Transverse colon (tissue), 4 donors: ENCODE data around the gene INAFM2. TPM values are rescaled to one million over a fixed set of nuclear protein-coding genes. Genes with fewer than 3 reads are reported as not detected.

Source experiments
- DNase-seq: peaks from one replicate; pipeline ENCODE4 v3.0.0-alpha.2; 2019
- H3K27ac ChIP-seq, 4 donors: fragments of 200-600 bp; sonication (generic); 2 replicates each; pipeline ENCODE4 v1.5.1; 2016 to 2018; ENCODE audit warnings: inconsistent platforms in 4 of 4
- H3K27me3 ChIP-seq: fragments of 200-600 bp; sonication (generic); 2 replicates; pipeline ENCODE4 v1.5.1; 2017; ENCODE audit warnings: inconsistent platforms
- H3K36me3 ChIP-seq, 4 donors: fragments of 200-600 bp; sonication (generic); 2 replicates each; pipeline ENCODE4 v1.5.1; 2017 to 2019; ENCODE audit warnings: inconsistent platforms in 4 of 4
- H3K4me1 ChIP-seq, 4 donors: fragments of 200-600 bp; sonication (generic); 2 replicates each; pipeline ENCODE4 v1.5.1; 2017 to 2020; ENCODE audit warnings: inconsistent platforms in 4 of 4
- H3K4me3 ChIP-seq, 4 donors: fragments of 200-600 bp; sonication (generic); 1 replicate in 1 of 4; 2 replicates in 3 of 4; pipeline versions ENCODE4 v1.5.1 to v1.6.1; 2017 to 2019; ENCODE audit warnings: inconsistent platforms in 4 of 4
- H3K9me3 ChIP-seq, 2 donors: fragments of 200-600 bp; sonication (generic); 2 replicates each; pipeline ENCODE4 v1.5.1; 2017 to 2019; ENCODE audit warnings: inconsistent platforms in 2 of 2
- CTCF ChIP-seq, 5 experiments: fragments of 200-600 bp in 3 of 5; fragments of 450-650 bp in 2 of 5; sonication (generic) in 3 of 5; IDR thresholded peaks; 1 replicate in 2 of 5; 2 replicates in 3 of 5; pipeline ENCODE4 v1.5.1; 2016 to 2017; ENCODE audit warnings: antibody characterized with exemption in 5 of 5, inconsistent platforms in 3 of 5, mild to moderate bottlenecking in 2 of 5, moderate library complexity in 1 of 5
- EP300 ChIP-seq: sonication (generic); formaldehyde crosslinking; IDR thresholded peaks from one replicate; pipeline ENCODE4 v1.6.1; 2017; ENCODE audit warnings: antibody characterized with exemption, low read depth
- POLR2A ChIP-seq: fragments of 450-650 bp; IDR thresholded peaks from one replicate; pipeline ENCODE4 v1.6.1; 2016; ENCODE audit warnings: antibody characterized with exemption, mild to moderate bottlenecking, moderate library complexity
- POLR2AphosphoS5 ChIP-seq, 3 donors: sonication (generic); formaldehyde crosslinking; IDR thresholded peaks; one replicate each; pipeline ENCODE4 v1.6.1; 2016; ENCODE audit warnings: antibody characterized with exemption in 3 of 3
- WGBS, 2 donors: methylation state at CpG; one replicate each; pipeline ENCODE4 v1.1.5; 2018; ENCODE audit warnings: low coverage in 1 of 2; 5-methylcytosine and 5-hydroxymethylcytosine counted together
- in situ Hi-C, 4 donors: fragments of 200-750 bp; cut with MboI; loops; one replicate each; pipeline versions ENCODE4 v1.15.0 to v1.15.1; 2017; ENCODE audit warnings: low sequenced_read_pairs in 3 of 4, low pct_ligation_motif_present in 1 of 4, low pct_unique_long_range_greater_than_20kb in 1 of 4
- intact Hi-C: fragments of 100-400 bp; cut with DNase I; formaldehyde crosslinking; loops from one replicate; pipeline ENCODE4 v1.15.1; 2023; ENCODE audit warnings: low total_unique reads
- total RNA-seq, 4 donors: library from RNA; depleted of rRNA; stranded (reverse); fragments of >200 nt; gene quantifications; one replicate each; pipeline ENCODE4 v1.1.0, GENCODE V29; 2016

INAFM2 gene
- total RNA-seq, 4 donors from 2014 or later: 14.5 to 62.1 (median 19.4) TPM

GRCh38 chr15:40293905-40294895 is 29.3 kb upstream of the INAFM2 start:
- H3K9me3 ChIP-seq: no peaks in the 10 kb centered on the region
- 90% methylated on average over 20 of the region's 20 CpGs; no CpG with 5 or more reads in 1 of the 2 donors for WGBS, 2 donors
- intact Hi-C loops: no loop called here
- in situ Hi-C loops: no loop called here
- H3K27me3 ChIP-seq: peaks cover 8% of the 10 kb centered on the region
- H3K36me3 ChIP-seq: no peaks in the 10 kb centered on the region
- no peak for DNase-seq
- H3K4me1 ChIP-seq: peaks cover 12 to 26% (median 18%) of the 10 kb centered on the region in 4 donors
- H3K4me3 ChIP-seq: no peak overlapping the region
- no peak for TF ChIP-seq EP300
- no peak for TF ChIP-seq POLR2A
- no peak for TF ChIP-seq CTCF (IDR thresholded peaks at IDR 0.05)
- TF ChIP-seq POLR2AphosphoS5 (IDR thresholded peaks at IDR 0.05): no peak
- no peak overlapping the region for H3K27ac ChIP-seq

- DNase-seq: no peak
- WGBS, 2 donors: 63 to 64% methylated on average over 1 of the region's 1 CpG
- in situ Hi-C loops (no loop called here), intact Hi-C loops (no loop called here)
- no peaks in the 10 kb centered on the region for H3K36me3 ChIP-seq
- TF ChIP-seq POLR2A: no peak
- TF ChIP-seq CTCF (IDR thresholded peaks at IDR 0.05): no peak
- no peak for TF ChIP-seq EP300
- TF ChIP-seq POLR2AphosphoS5 (IDR thresholded peaks at IDR 0.05): no peak
- H3K4me3 ChIP-seq: no peak overlapping the region
- H3K27ac ChIP-seq: no peak overlapping the region
- H3K27me3 ChIP-seq: peaks cover 8% of the 10 kb centered on the region
- H3K4me1 ChIP-seq: peaks cover 10 to 15% (median 13%) of the 10 kb centered on the region in 4 donors
- H3K9me3 ChIP-seq: no peaks in the 10 kb centered on the region
These were observed 28.2 kb upstream of the INAFM2 start for GRCh38 chr15:40295297-40295696.

- Histone ChIP-seq H3K9me3 (no peaks in the 10 kb centered on the region), H3K4me1 (peaks cover 4 to 8% (median 6%) of the 10 kb centered on the region in 4 donors), H3K4me3 (no peak overlapping the region), H3K27me3 (peaks cover 8% of the 10 kb centered on the region), H3K36me3 (no peaks in the 10 kb centered on the region), H3K27ac (no peak overlapping the region)
- WGBS, 2 donors: 68 to 81% methylated on average over 3 to 12 of the region's 12 CpGs
- TF ChIP-seq POLR2AphosphoS5 (IDR thresholded peaks at IDR 0.05) (no peak), EP300 (no peak), POLR2A (no peak), CTCF (IDR thresholded peaks at IDR 0.05) (no peak)
- DNase-seq: no peak
- in situ Hi-C loops (no loop called here), intact Hi-C loops (no loop called here)
These were observed 27.5 kb upstream of the INAFM2 start for GRCh38 chr15:40295877-40296560.

GRCh38 chr15:40296561-40297230 is 26.8 kb upstream of the INAFM2 start:
- peaks cover 0 to 1% (median 0%) of the 10 kb centered on the region in 4 donors for H3K4me1 ChIP-seq
- in situ Hi-C loops: no loop called here

More at GRCh38 chr15:40296561-40297230, 26.8 kb upstream of the INAFM2 start:
- H3K27me3 ChIP-seq: peaks cover 7% of the 10 kb centered on the region
- intact Hi-C loops: no loop called here
- TF ChIP-seq POLR2AphosphoS5 (IDR thresholded peaks at IDR 0.05): no peak
- TF ChIP-seq POLR2A: no peak
- TF ChIP-seq EP300: no peak
- TF ChIP-seq CTCF (IDR thresholded peaks at IDR 0.05): no peak
- WGBS, 2 donors: 75 to 79% methylated on average over 5 of the region's 5 CpGs
- no peaks in the 10 kb centered on the region for H3K9me3 ChIP-seq
- no peak for DNase-seq
- H3K27ac ChIP-seq: no peak overlapping the region
- no peaks in the 10 kb centered on the region for H3K36me3 ChIP-seq
- H3K4me3 ChIP-seq: no peak overlapping the region
